Caco-2 (cell line): ENCODE results near the gene SPATA18. TPM values are rescaled to one million over a fixed set of nuclear protein-coding genes. Genes with fewer than 3 reads are reported as not detected.

Source experiments
- Bru-seq: library from RNA; stranded (reverse); fragments of 400-500 nt; gene quantifications from one replicate; lab custom pipeline; 2021; lab: Mats Ljungman, UMichigan
- BruChase-seq, 2 experiments: library from RNA; stranded (reverse); fragments of 400-500 nt; gene quantifications; one replicate each; lab custom pipeline; 2021; lab: Mats Ljungman, UMichigan
- BruUV-seq: library from RNA; stranded (reverse); fragments of 400-500 nt; replicated peaks from 2 replicates; lab custom pipeline; 2021; lab: Mats Ljungman, UMichigan
- CTCF ChIA-PET: fragments of 300-600 bp; sonication (Branson Sonifier 250); formaldehyde crosslinking; loops from one replicate; lab custom pipeline; 2022; ENCODE audit warnings: antibody characterized with exemption; lab: Charles Lee
- POLR2A ChIA-PET: fragments of 300-600 bp; sonication (Branson Sonifier 250); formaldehyde crosslinking; loops from one replicate; lab custom pipeline; 2022; ENCODE audit warnings: antibody characterized with exemption; lab: Charles Lee
- DNase-seq, 2 experiments: peaks; one replicate each; pipeline versions ENCODE4 v3.0.0 to v3.0.0-alpha.2; 2020 to 2022
- H3K27me3 ChIP-seq: replicated peaks from 2 replicates; pipeline ENCODE4 v1.6.0; 2011; ENCODE audit warnings: low read length; ENCODE audit not compliant: control insufficient read depth, insufficient read depth
- H3K36me3 ChIP-seq: 2 replicates; pipeline ENCODE4 v1.5.1; 2011; ENCODE audit warnings: low read length; ENCODE audit not compliant: control insufficient read depth, insufficient read depth
- H3K4me1 ChIP-seq: fragments of 250-450 bp; sonication (Bioruptor Pico); 2 replicates; pipeline ENCODE4 v1.5.1; 2020; ENCODE audit warnings: mild to moderate bottlenecking
- H3K4me3 ChIP-seq: 2 replicates; pipeline ENCODE4 v1.5.1; 2011; ENCODE audit warnings: low read depth, mild to moderate bottlenecking, control low read depth, low read length
- H3K9me3 ChIP-seq: fragments of 250-450 bp; sonication (Bioruptor Pico); 2 replicates; pipeline ENCODE4 v1.5.1; 2020; ENCODE audit warnings: mild to moderate bottlenecking, moderate library complexity
- H3K27ac Mint-ChIP-seq: one replicate; pipeline ENCODE4 v1.8.0; 2022; ENCODE audit warnings: mixed read lengths; ENCODE audit not compliant: unreplicated experiment
- H3K27me3 Mint-ChIP-seq: one replicate; pipeline ENCODE4 v1.8.0; 2022; ENCODE audit warnings: mixed read lengths; ENCODE audit not compliant: insufficient read depth, unreplicated experiment
- H3K36me3 Mint-ChIP-seq: one replicate; pipeline ENCODE4 v1.8.0; 2022; ENCODE audit warnings: mild to moderate bottlenecking, mixed read lengths; ENCODE audit not compliant: insufficient read depth, unreplicated experiment
- H3K4me1 Mint-ChIP-seq: one replicate; pipeline ENCODE4 v1.8.0; 2022; ENCODE audit warnings: low read depth, mixed read lengths; ENCODE audit not compliant: unreplicated experiment
- H3K4me3 Mint-ChIP-seq: one replicate; pipeline ENCODE4 v1.8.0; 2022; ENCODE audit warnings: mild to moderate bottlenecking, moderate library complexity, mixed read lengths; ENCODE audit not compliant: unreplicated experiment
- H3K9me3 Mint-ChIP-seq: one replicate; pipeline ENCODE4 v1.8.0; 2022; ENCODE audit warnings: mixed read lengths; ENCODE audit not compliant: unreplicated experiment
- CTCF ChIP-seq, 2 experiments: fragments of 200-600 bp in 1 of 2; IDR thresholded peaks; 1 replicate in 1 of 2; 2 replicates in 1 of 2; pipeline versions ENCODE4 v1.5.1 to v1.8.0; 2011 to 2022; ENCODE audit warnings: antibody characterized with exemption in 1 of 2, control low read depth in 1 of 2, inconsistent platforms in 1 of 2, low read depth in 1 of 2, low read length in 1 of 2, mild to moderate bottlenecking in 1 of 2, moderate library complexity in 1 of 2; ENCODE audit not compliant: insufficient read depth in 1 of 2, severe bottlenecking in 1 of 2, unreplicated experiment in 1 of 2
- intact Hi-C: fragments of 100-400 bp; cut with micrococcal nuclease; formaldehyde crosslinking; loops from one replicate; pipeline ENCODE4 v1.10.0; 2022; ENCODE audit not compliant: unreplicated experiment
- long read RNA-seq: library from polyadenylated mRNA; stranded (forward); transcript quantifications from one replicate; pipeline ENCODE4 v2.0.0, GENCODE V29; 2022
- total RNA-seq: library from RNA; stranded (reverse); gene quantifications from 2 replicates; pipeline ENCODE4 v1.2.3, GENCODE V29; 2022

Gene SPATA18, protein sequence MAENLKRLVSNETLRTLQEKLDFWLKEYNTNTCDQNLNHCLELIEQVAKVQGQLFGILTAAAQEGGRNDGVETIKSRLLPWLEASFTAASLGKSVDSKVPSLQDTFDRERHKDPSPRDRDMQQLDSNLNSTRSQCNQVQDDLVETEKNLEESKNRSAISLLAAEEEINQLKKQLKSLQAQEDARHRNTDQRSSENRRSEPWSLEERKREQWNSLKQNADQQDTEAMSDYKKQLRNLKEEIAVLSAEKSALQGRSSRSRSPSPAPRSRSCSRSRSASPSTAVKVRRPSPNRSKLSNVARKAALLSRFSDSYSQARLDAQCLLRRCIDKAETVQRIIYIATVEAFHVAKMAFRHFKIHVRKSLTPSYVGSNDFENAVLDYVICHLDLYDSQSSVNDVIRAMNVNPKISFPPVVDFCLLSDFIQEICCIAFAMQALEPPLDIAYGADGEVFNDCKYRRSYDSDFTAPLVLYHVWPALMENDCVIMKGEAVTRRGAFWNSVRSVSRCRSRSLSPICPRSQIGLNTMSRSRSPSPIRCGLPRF
- total RNA-seq = not detected in 2 replicates
- Bru-seq, nascent RNA = percentile 5 among the genes with signal in this experiment
- percentile 8 among the genes with signal in this experiment for BruChase-seq, experiment 1, labeled RNA remaining after a 2-hour chase
- percentile 11 among the genes with signal in this experiment for BruChase-seq, experiment 2, labeled RNA remaining after a 6-hour chase
- long read RNA-seq = 0 reads

- no TSS peak for BruUV-seq
- Mint-ChIP-seq H3K36me3 (no peaks in the 10 kb centered on the region), H3K4me1 (no peaks in the 10 kb centered on the region), H3K27ac (no peak within 1 kb of the TSS), H3K4me3 (peak within 1 kb of the TSS; percentile 64), H3K9me3 (no peaks in the 10 kb centered on the region), H3K27me3 (peaks cover 17% of the 10 kb centered on the region)
- peak in 1 of 2 experiments; percentile 1 for DNase-seq
- no peaks in the 10 kb centered on the region for H3K36me3 ChIP-seq
- H3K9me3 ChIP-seq = no peaks in the 10 kb centered on the region
- H3K27me3 ChIP-seq = no peaks in the 10 kb centered on the region
- H3K4me3 ChIP-seq = peak within 1 kb of the TSS; percentile 37
- ChIA-PET CTCF (no interaction called here), POLR2A (no interaction called here)
- intact Hi-C loops = no loop called here
- 0 out of 2 replicates have a peak, but pooled peaks cover 3% of the 10 kb centered on the region for H3K4me1 ChIP-seq
- TF ChIP-seq CTCF (IDR thresholded peaks at IDR 0.05; ENCODE audit: insufficient read depth in 1 of 2, low read depth in 1 of 2, low read length in 1 of 2, severe bottlenecking in 1 of 2, unreplicated experiment in 1 of 2) = no peak
Measured at GRCh38 chr4:52051213-52051614, at the start of gene SPATA18. TSS of gene SPATA18 (plus strand) at chr4:52051304. CDS start at chr4:52051705, 401 bp downstream.

- intact Hi-C loops = no loop called here
- Mint-ChIP-seq H3K27me3 (peaks cover 2% of the 10 kb centered on the region), H3K27ac (no peak overlapping the region), H3K36me3 (no peaks in the 10 kb centered on the region), H3K4me3 (no peak overlapping the region), H3K9me3 (no peaks in the 10 kb centered on the region), H3K4me1 (no peaks in the 10 kb centered on the region)
- Histone ChIP-seq H3K4me1 (0 out of 2 replicates have a peak, but pooled peaks cover 3% of the 10 kb centered on the region), H3K36me3 (no peaks in the 10 kb centered on the region), H3K4me3 (no peak overlapping the region), H3K27me3 (no peaks in the 10 kb centered on the region), H3K9me3 (no peaks in the 10 kb centered on the region)
- no peak for TF ChIP-seq CTCF (IDR thresholded peaks at IDR 0.05; ENCODE audit: insufficient read depth in 1 of 2, low read depth in 1 of 2, low read length in 1 of 2, severe bottlenecking in 1 of 2, unreplicated experiment in 1 of 2)
- DNase-seq = no peak
- ChIA-PET POLR2A (interaction anchor here (0.5 kb wide), 1 partner anchor 121 kb away, joined by 5 read pairs; no protein-coding TSS in a partner anchor), CTCF (no interaction called here)
- BruUV-seq = no TSS peak
Measured at GRCh38 chr4:52001616-52002015, 49.5 kb upstream of the SPATA18 start.

DNA sequence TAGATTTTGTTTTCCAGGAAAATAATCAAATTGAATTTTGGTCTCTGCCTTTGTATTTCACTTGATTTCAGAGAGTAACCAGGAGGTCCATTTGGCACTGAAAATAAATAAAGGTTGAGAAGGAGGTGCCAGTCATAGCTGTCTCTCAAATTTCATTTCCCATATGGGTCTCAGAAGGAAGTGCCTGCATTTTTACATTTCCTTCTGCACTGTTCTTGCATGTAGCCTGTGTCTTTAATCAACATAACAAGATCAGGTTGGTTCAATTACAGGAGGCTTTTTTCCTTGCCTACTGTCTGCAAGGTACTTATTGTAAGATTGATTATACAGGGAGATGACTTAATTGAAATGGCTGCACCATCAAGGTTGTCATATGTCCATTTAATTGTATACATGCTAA is 46.7 kb upstream of the SPATA18 start:
- H3K4me1 Mint-ChIP-seq = no peaks in the 10 kb centered on the region
- BruUV-seq = no TSS peak
- no peaks in the 10 kb centered on the region for H3K27me3 Mint-ChIP-seq
- no peak overlapping the region for H3K4me3 ChIP-seq
- H3K36me3 ChIP-seq = no peaks in the 10 kb centered on the region
- H3K4me1 ChIP-seq = 0 out of 2 replicates have a peak, but pooled peaks cover 3% of the 10 kb centered on the region
- ChIA-PET CTCF (no interaction called here), POLR2A (no interaction called here)
- H3K27ac Mint-ChIP-seq = no peak overlapping the region
- H3K9me3 ChIP-seq = no peaks in the 10 kb centered on the region
- intact Hi-C loops = no loop called here
- no peaks in the 10 kb centered on the region for H3K27me3 ChIP-seq
- H3K4me3 Mint-ChIP-seq = no peak overlapping the region
- H3K36me3 Mint-ChIP-seq = no peaks in the 10 kb centered on the region
- no peak for DNase-seq
- no peaks in the 10 kb centered on the region for H3K9me3 Mint-ChIP-seq
- no peak for TF ChIP-seq CTCF (IDR thresholded peaks at IDR 0.05; ENCODE audit: insufficient read depth in 1 of 2, low read depth in 1 of 2, low read length in 1 of 2, severe bottlenecking in 1 of 2, unreplicated experiment in 1 of 2)
